Liver (tissue), 3 donors: ENCODE measurements around the gene ABHD8.

ENCODE experiments used
- ATF3 ChIP-seq: IDR thresholded peaks from 2 replicates; pipeline ENCODE4 v1.6.1; 2016; ENCODE audit warnings: antibody characterized with exemption
- CTCF ChIP-seq: fragments of 150-350 bp; IDR thresholded peaks from 2 replicates; pipeline ENCODE4 v1.5.1; 2017; ENCODE audit warnings: improper control_type of control experiment, low read depth, low read length; ENCODE audit not compliant: missing input control
- GABPA ChIP-seq, 2 donors: IDR thresholded peaks in 1 of 2; conservative IDR thresholded peaks in 1 of 2; 2 replicates each; pipeline ENCODE4 v1.6.1; 2016; ENCODE audit warnings: antibody characterized with exemption in 2 of 2, mild to moderate bottlenecking in 1 of 2, moderate library complexity in 1 of 2
- JUND ChIP-seq, 2 donors: IDR thresholded peaks; 2 replicates each; pipeline ENCODE4 v1.6.1; 2016; ENCODE audit warnings: antibody characterized with exemption in 2 of 2
- MAX ChIP-seq: IDR thresholded peaks from 2 replicates; pipeline ENCODE4 v1.6.1; 2016; ENCODE audit warnings: antibody characterized with exemption
- NR2F2 ChIP-seq: IDR thresholded peaks from 2 replicates; pipeline ENCODE4 v1.6.1; 2016; ENCODE audit warnings: antibody characterized with exemption
- RAD21 ChIP-seq, 2 donors: IDR thresholded peaks; 2 replicates each; pipeline ENCODE4 v1.6.1; 2016; ENCODE audit warnings: antibody characterized with exemption in 2 of 2, mild to moderate bottlenecking in 2 of 2
- REST ChIP-seq: IDR thresholded peaks from 2 replicates; pipeline ENCODE4 v1.6.1; 2016; ENCODE audit warnings: antibody characterized with exemption, mild to moderate bottlenecking
- TAF1 ChIP-seq: conservative IDR thresholded peaks from 2 replicates; pipeline ENCODE4 v1.6.1; 2016; ENCODE audit warnings: antibody characterized with exemption, mild to moderate bottlenecking
- donor health status: healthy.
- donor health status: healthy.

GRCh38 chr19:17351815-17352435 is 48.7 kb upstream of the ABHD8 start:
- no peak for TF ChIP-seq JUND (IDR thresholded peaks at IDR 0.05)
- TF ChIP-seq RAD21 (IDR thresholded peaks at IDR 0.05) = no peak
- no peak for TF ChIP-seq CTCF
- TF ChIP-seq TAF1 = no peak
- TF ChIP-seq ATF3 = no peak
- TF ChIP-seq GABPA (IDR thresholded peaks at IDR 0.05 in 1 of 2, conservative IDR thresholded peaks at IDR 0.05 in 1 of 2) = no peak
- TF ChIP-seq REST = no peak
- TF ChIP-seq NR2F2 = no peak
- no peak for TF ChIP-seq MAX
